HL-60/S4 treated with retinoic acid at 250 ng/mL for 4 days and 3 days (cell line): ENCODE data around the gene ZNF121.
"Not testable (repeated sequence)": the region's sequence is repeated elsewhere in the genome, so short reads cannot be mapped to it uniquely, and the experiment has no call there.

Experiments
- in situ Hi-C: fragments of 300-500 bp; cut with MboI; formaldehyde crosslinking; loops from 2 replicates; pipeline ENCODE4 v1.7.0; 2022; ENCODE audit warnings: low sequenced_read_pairs

ZNF121 gene

GRCh38 chr19:9584073-9584833, at the start of gene ZNF121:
ZNF121 (minus strand) TSS chr19:9584504; CDS start chr19:9568097, 16,407 bp downstream.
- in situ Hi-C loops, result no loop called here

GRCh38 chr19:9627856-9628255, 43.6 kb upstream of the ZNF121 start:
- in situ Hi-C loops, result loop anchor here (10.0 kb wide), 1 partner anchor 167 kb away; no protein-coding TSS in a partner anchor

- in situ Hi-C loops, result loop anchor here (10.0 kb wide), 1 partner anchor 172 kb away; no protein-coding TSS in a partner anchor
Measured at GRCh38 chr19:9622531-9622930, 38.2 kb upstream of the ZNF121 start.

GRCh38 chr19:9621156-9622037, 37.1 kb upstream of the ZNF121 start, which contains the start of gene ZNF561:
ZNF561 (minus strand) TSS chr19:9621232; CDS start chr19:9619456, 1,776 bp downstream.
- in situ Hi-C loops, result loop anchor here (10.0 kb wide), 1 partner anchor 173 kb away; no protein-coding TSS in a partner anchor

GRCh38 chr19:9620842-9621155, 36.5 kb upstream of the ZNF121 start:
- in situ Hi-C loops, result loop anchor here (10.0 kb wide), 1 partner anchor 174 kb away; no protein-coding TSS in a partner anchor

- in situ Hi-C loops, result no loop called here
Measured at GRCh38 chr19:9615844-9616243, 31.5 kb upstream of the ZNF121 start.

GRCh38 chr19:9610484-9611113, 26.3 kb upstream of the ZNF121 start:
- in situ Hi-C loops, result no loop called here

- in situ Hi-C loops, result no loop called here
Measured at GRCh38 chr19:9608912-9609311, 24.6 kb upstream of the ZNF121 start.

GRCh38 chr19:9597027-9597426, 12.7 kb upstream of the ZNF121 start:
- in situ Hi-C loops, result no loop called here

- in situ Hi-C loops, result no loop called here
Measured at GRCh38 chr19:9586764-9587163, 2.5 kb upstream of the ZNF121 start.

- in situ Hi-C loops, result not testable (repeated sequence)
Measured at GRCh38 chr19:9582081-9582725, 2.1 kb downstream of the ZNF121 start.

- in situ Hi-C loops, result no loop called here
Measured at GRCh38 chr19:9580728-9581127, 3.6 kb downstream of the ZNF121 start.

- in situ Hi-C loops, result no loop called here
Measured at GRCh38 chr19:9570255-9570654, 14.0 kb downstream of the ZNF121 start.

- in situ Hi-C loops, result no loop called here
Measured at GRCh38 chr19:9566729-9567128, 17.6 kb downstream of the ZNF121 start.

GRCh38 chr19:9565900-9566705, 18.2 kb downstream of the ZNF121 start:
- in situ Hi-C loops, result no loop called here

GRCh38 chr19:9552536-9553274, 31.6 kb downstream of the ZNF121 start:
- in situ Hi-C loops, result no loop called here

GRCh38 chr19:9547870-9548269, 36.4 kb downstream of the ZNF121 start:
- in situ Hi-C loops, result no loop called here

GRCh38 chr19:9541281-9541680, 43.0 kb downstream of the ZNF121 start:
- in situ Hi-C loops, result not testable (repeated sequence)

GRCh38 chr19:9539921-9540320, 44.4 kb downstream of the ZNF121 start:
- in situ Hi-C loops, result not testable (repeated sequence)
